CD14-positive monocyte (primary cell): ENCODE results near the gene SRRM3. TPM values are rescaled to one million over a fixed set of nuclear protein-coding genes. Genes with fewer than 3 reads are reported as not detected.
"Not testable (repeated sequence)": the region's sequence is repeated elsewhere in the genome, so short reads cannot be mapped to it uniquely, and the experiment has no call there.

Source experiments
- DNase-seq, 3 donors: peaks; one replicate each; pipeline ENCODE4 v3.0.0-alpha.2; 2011 to 2022
- H2AFZ ChIP-seq: 2 replicates; pipeline ENCODE4 v1.6.0; 2012; ENCODE audit warnings: mild to moderate bottlenecking, low read depth, low read length, inconsistent platforms; ENCODE audit not compliant: insufficient read depth, poor library complexity, severe bottlenecking
- H3K27ac ChIP-seq, 2 donors: 1 replicate in 1 of 2; 2 replicates in 1 of 2; pipeline ENCODE4 v1.5.1; 2012 to 2013; ENCODE audit warnings: low read length in 2 of 2, control low read depth in 1 of 2, inconsistent platforms in 1 of 2, low read depth in 1 of 2, mild to moderate bottlenecking in 1 of 2
- H3K27me3 ChIP-seq, 2 donors: one replicate each; pipeline versions ENCODE4 v1.6.0 to v1.6.1; 2011 to 2013; ENCODE audit warnings: low read length in 2 of 2; ENCODE audit not compliant: control insufficient read depth in 2 of 2, insufficient read depth in 2 of 2
- H3K36me3 ChIP-seq, 2 donors: replicated peaks in 1 of 2; 1 replicate in 1 of 2; 2 replicates in 1 of 2; pipeline versions ENCODE4 v1.5.1 to v1.6.1; 2012 to 2013; ENCODE audit warnings: low read length in 2 of 2, control low read depth in 1 of 2, inconsistent platforms in 1 of 2, mild to moderate bottlenecking in 1 of 2; ENCODE audit not compliant: insufficient read depth in 2 of 2, control insufficient read depth in 1 of 2
- H3K4me1 ChIP-seq, 2 donors: 1 replicate in 1 of 2; 2 replicates in 1 of 2; pipeline versions ENCODE4 v1.5.1 to v1.6.1; 2012 to 2013; ENCODE audit warnings: low read length in 2 of 2, control low read depth in 1 of 2, inconsistent platforms in 1 of 2, mild to moderate bottlenecking in 1 of 2, moderate library complexity in 1 of 2; ENCODE audit not compliant: insufficient read depth in 2 of 2, control insufficient read depth in 1 of 2
- H3K4me2 ChIP-seq: replicated peaks from 2 replicates; pipeline ENCODE3; 2012; ENCODE audit warnings: low read length, moderate library complexity, mild to moderate bottlenecking; ENCODE audit not compliant: poor library complexity, severe bottlenecking; ENCODE audit errors: extremely low read depth
- H3K4me3 ChIP-seq, 3 experiments: fragments of 200-600 bp in 1 of 3; sonication (generic) in 1 of 3; replicated peaks in 1 of 3; 1 replicate in 2 of 3; 2 replicates in 1 of 3; pipeline ENCODE4 v1.5.1; 2011 to 2013; ENCODE audit warnings: low read length in 3 of 3, mild to moderate bottlenecking in 3 of 3, control low read depth in 2 of 3, low read depth in 2 of 3, inconsistent platforms in 1 of 3, moderate library complexity in 1 of 3
- H3K79me2 ChIP-seq: 2 replicates; pipeline ENCODE4 v1.6.0; 2012; ENCODE audit warnings: mild to moderate bottlenecking, control low read depth, inconsistent platforms, low read length, moderate library complexity; ENCODE audit not compliant: insufficient read depth
- H3K9ac ChIP-seq: 2 replicates; pipeline ENCODE4 v1.6.0; 2017; ENCODE audit warnings: low read length, mild to moderate bottlenecking; ENCODE audit not compliant: insufficient read depth, poor library complexity, severe bottlenecking
- H3K9me3 ChIP-seq, 2 donors: replicated peaks in 1 of 2; 1 replicate in 1 of 2; 2 replicates in 1 of 2; pipeline versions ENCODE4 v1.5.1 to v1.6.1; 2012 to 2013; ENCODE audit warnings: low read length in 2 of 2, control low read depth in 1 of 2; ENCODE audit not compliant: control insufficient read depth in 1 of 2, insufficient read depth in 1 of 2
- H4K20me1 ChIP-seq: 2 replicates; pipeline ENCODE4 v1.6.0; 2012; ENCODE audit warnings: mild to moderate bottlenecking, low read length, control low read depth, moderate library complexity; ENCODE audit not compliant: insufficient read depth
- H3K27ac Mint-ChIP-seq, 7 donors: one replicate each; pipeline ENCODE4 v1.8.0; 2020; ENCODE audit warnings: mild to moderate bottlenecking in 7 of 7, mixed read lengths in 7 of 7, moderate library complexity in 6 of 7, inconsistent platforms in 2 of 7
- H3K27me3 Mint-ChIP-seq, 3 donors: one replicate each; pipeline ENCODE4 v1.8.0; 2021 to 2022; ENCODE audit warnings: low read depth in 3 of 3, mild to moderate bottlenecking in 3 of 3, mixed read lengths in 3 of 3, moderate library complexity in 3 of 3, inconsistent platforms in 1 of 3
- H3K36me3 Mint-ChIP-seq, 2 donors: one replicate each; pipeline ENCODE4 v1.8.0; 2020; ENCODE audit warnings: mixed read lengths in 2 of 2, inconsistent platforms in 1 of 2, mild to moderate bottlenecking in 1 of 2
- H3K4me1 Mint-ChIP-seq: one replicate; pipeline ENCODE4 v1.8.0; 2020; ENCODE audit warnings: mild to moderate bottlenecking, mixed read lengths
- H3K4me3 Mint-ChIP-seq, 2 donors: one replicate each; pipeline ENCODE4 v1.8.0; 2020; ENCODE audit warnings: mild to moderate bottlenecking in 2 of 2, mixed read lengths in 2 of 2, moderate library complexity in 1 of 2
- H3K9me3 Mint-ChIP-seq, 7 donors: one replicate each; pipeline ENCODE4 v1.8.0; 2020 to 2022; ENCODE audit warnings: mixed read lengths in 7 of 7, mild to moderate bottlenecking in 6 of 7, moderate library complexity in 6 of 7, inconsistent platforms in 2 of 7
- WGBS: methylation state at CpG from one replicate; pipeline ENCODE4 v1.1.5; 2013; ENCODE audit warnings: missing lambda C conversion rate; ENCODE audit not compliant: insufficient coverage; 5-methylcytosine and 5-hydroxymethylcytosine counted together
- intact Hi-C, 2 donors: fragments of 100-400 bp; cut with micrococcal nuclease; formaldehyde crosslinking; loops; one replicate each; pipeline versions ENCODE4 v1.15.0 to v1.15.1; 2023
- polyA plus RNA-seq, 3 donors: library from polyadenylated mRNA; depleted of rRNA in 1 of 3; unstranded in 2 of 3; stranded (reverse) in 1 of 3; fragments of 300-500 nt in 2 of 3; fragments of >200 nt in 1 of 3; fragmentation: Illumina TruSeq in 2 of 3; gene quantifications; 1 replicate in 2 of 3; 2 replicates in 1 of 3; pipeline ENCODE4 v1.2.3, GENCODE V29; 2012 to 2021
- TF ChIP-seq, protein P1 (sequence below): fragments of 200-600 bp; IDR thresholded peaks from one replicate; pipeline ENCODE4 v1.8.0; 2022; ENCODE audit warnings: antibody characterized with exemption, mild to moderate bottlenecking

The SRRM3 gene
- polyA plus RNA-seq, 3 donors: not detected

DNA sequence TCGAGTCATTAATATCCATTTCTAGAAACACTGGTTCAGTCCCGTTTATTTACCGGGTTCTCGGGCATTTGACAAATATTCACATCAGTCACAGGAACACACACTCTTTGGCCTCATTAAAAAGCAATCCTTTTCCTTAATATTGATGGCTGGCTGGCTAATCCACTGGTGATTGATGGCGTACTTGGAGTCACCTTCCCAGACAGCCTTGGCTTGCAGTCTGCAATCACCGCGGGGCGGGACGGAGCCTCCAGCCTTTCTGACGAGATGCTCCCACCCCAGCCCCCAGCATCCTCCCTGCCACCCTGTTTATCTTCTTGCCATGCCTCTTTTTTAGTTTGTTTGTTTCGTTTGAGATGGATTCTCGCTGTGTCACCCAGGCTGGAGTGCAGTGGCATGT lies 36.6 kb downstream of the SRRM3 start:
- no peak overlapping the region for H3K27ac Mint-ChIP-seq
- no peaks in the 10 kb centered on the region for H3K9me3 ChIP-seq
- H3K36me3 ChIP-seq: no peaks in the 10 kb centered on the region
- no peak overlapping the region for H3K27ac ChIP-seq
- TF ChIP-seq, protein P1, sequence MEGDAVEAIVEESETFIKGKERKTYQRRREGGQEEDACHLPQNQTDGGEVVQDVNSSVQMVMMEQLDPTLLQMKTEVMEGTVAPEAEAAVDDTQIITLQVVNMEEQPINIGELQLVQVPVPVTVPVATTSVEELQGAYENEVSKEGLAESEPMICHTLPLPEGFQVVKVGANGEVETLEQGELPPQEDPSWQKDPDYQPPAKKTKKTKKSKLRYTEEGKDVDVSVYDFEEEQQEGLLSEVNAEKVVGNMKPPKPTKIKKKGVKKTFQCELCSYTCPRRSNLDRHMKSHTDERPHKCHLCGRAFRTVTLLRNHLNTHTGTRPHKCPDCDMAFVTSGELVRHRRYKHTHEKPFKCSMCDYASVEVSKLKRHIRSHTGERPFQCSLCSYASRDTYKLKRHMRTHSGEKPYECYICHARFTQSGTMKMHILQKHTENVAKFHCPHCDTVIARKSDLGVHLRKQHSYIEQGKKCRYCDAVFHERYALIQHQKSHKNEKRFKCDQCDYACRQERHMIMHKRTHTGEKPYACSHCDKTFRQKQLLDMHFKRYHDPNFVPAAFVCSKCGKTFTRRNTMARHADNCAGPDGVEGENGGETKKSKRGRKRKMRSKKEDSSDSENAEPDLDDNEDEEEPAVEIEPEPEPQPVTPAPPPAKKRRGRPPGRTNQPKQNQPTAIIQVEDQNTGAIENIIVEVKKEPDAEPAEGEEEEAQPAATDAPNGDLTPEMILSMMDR: no peak
- 75% methylated on average over 2 of the region's 12 CpGs for WGBS
- H2AFZ ChIP-seq: no peak overlapping the region
- no peaks in the 10 kb centered on the region for H3K79me2 ChIP-seq
- H3K4me1 Mint-ChIP-seq: peaks cover 8% of the 10 kb centered on the region
- peaks cover 0 to 17% (median 5%) of the 10 kb centered on the region in 7 donors for H3K9me3 Mint-ChIP-seq
- H3K4me2 ChIP-seq: no peak overlapping the region
- H3K27me3 ChIP-seq: peaks cover 0 to 14% of the 10 kb centered on the region in 2 donors
- H3K4me3 Mint-ChIP-seq: no peak overlapping the region
- H4K20me1 ChIP-seq: no peaks in the 10 kb centered on the region
- no peak overlapping the region for H3K9ac ChIP-seq
- DNase-seq: no peak
- peaks cover 26 to 53% (median 34%) of the 10 kb centered on the region in 3 donors for H3K27me3 Mint-ChIP-seq
- H3K4me3 ChIP-seq: no peak overlapping the region
- peaks cover 4 to 8% of the 10 kb centered on the region in 2 donors for H3K4me1 ChIP-seq
- H3K36me3 Mint-ChIP-seq: no peaks in the 10 kb centered on the region
- intact Hi-C loops: no loop called here

DNA sequence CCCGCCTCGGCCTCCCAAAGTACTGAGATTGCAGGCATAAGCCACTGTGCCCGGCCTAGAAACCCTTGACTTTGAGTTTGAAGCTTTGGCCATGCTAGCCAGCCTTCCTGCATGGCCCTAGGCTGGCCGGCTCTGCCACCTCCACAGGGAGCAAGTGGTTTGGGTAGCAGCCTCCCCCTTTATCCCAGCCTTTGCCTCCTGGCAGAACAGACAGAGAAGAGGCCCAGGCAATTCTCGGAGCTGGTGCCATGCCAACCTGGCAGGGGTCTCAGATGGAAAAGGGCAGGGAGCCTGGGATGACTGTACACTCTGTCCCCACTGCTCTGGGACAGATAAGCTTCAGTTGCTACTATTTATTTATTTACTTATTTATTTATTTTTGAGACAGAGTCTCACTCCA lies 39.4 kb downstream of the SRRM3 start:
- intact Hi-C loops: no loop called here
- Mint-ChIP-seq H3K9me3 (peaks cover 0 to 6% (median 2%) of the 10 kb centered on the region in 7 donors), H3K36me3 (no peaks in the 10 kb centered on the region), H3K4me1 (no peaks in the 10 kb centered on the region), H3K27ac (no peak overlapping the region), H3K27me3 (peaks cover 8 to 32% (median 19%) of the 10 kb centered on the region in 3 donors), H3K4me3 (no peak overlapping the region)
- H4K20me1 ChIP-seq: no peaks in the 10 kb centered on the region
- H3K4me3 ChIP-seq: no peak overlapping the region
- peaks cover 0 to 3% of the 10 kb centered on the region in 2 donors for H3K27me3 ChIP-seq
- H3K79me2 ChIP-seq: no peaks in the 10 kb centered on the region
- 83% methylated on average over 2 of the region's 5 CpGs for WGBS
- H3K4me1 ChIP-seq: no peaks in the 10 kb centered on the region
- H3K9me3 ChIP-seq: no peaks in the 10 kb centered on the region
- TF ChIP-seq, protein P1: no peak
- no peaks in the 10 kb centered on the region for H3K36me3 ChIP-seq
- no peak overlapping the region for H3K4me2 ChIP-seq
- H2AFZ ChIP-seq: no peak overlapping the region
- DNase-seq: no peak
- no peak overlapping the region for H3K9ac ChIP-seq
- no peak overlapping the region for H3K27ac ChIP-seq

DNA sequence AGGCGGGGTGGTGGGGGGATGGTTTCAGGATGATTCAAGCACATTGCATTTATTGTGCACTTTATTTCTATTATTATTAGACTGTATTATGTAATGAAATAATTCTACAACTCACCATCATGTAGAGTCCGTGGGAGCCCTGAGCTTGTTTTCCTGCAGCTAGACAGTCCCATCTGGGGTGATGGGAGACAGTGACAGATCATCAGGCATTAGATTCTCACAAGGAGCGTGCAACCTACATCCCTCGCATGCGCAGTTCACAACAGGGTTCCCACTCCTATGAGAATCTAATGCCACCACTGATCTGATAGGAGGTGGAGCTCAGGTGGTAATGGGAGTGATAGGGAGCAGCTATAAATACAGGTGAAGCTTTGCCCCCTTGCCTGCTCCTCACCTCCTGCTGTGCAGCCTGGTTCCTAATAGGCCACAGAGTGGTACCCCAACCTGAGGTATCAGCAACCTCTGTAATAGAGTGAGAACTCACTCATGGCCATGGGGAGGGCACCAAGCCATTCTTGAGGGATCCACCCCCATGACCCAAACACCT lies 40.9 kb downstream of the SRRM3 start:
- H3K27me3 ChIP-seq, H4K20me1 ChIP-seq, H2AFZ ChIP-seq, H3K79me2 ChIP-seq, H3K36me3 Mint-ChIP-seq, H3K4me2 ChIP-seq, H3K27ac Mint-ChIP-seq, DNase-seq, H3K27ac ChIP-seq, H3K4me1 Mint-ChIP-seq, H3K4me1 ChIP-seq, H3K36me3 ChIP-seq, H3K4me3 Mint-ChIP-seq, H3K9me3 Mint-ChIP-seq, intact Hi-C loops, H3K9me3 ChIP-seq, H3K9ac ChIP-seq, H3K4me3 ChIP-seq: not testable (repeated sequence)
- no CpG with 5 or more reads among the region's 5 CpGs for WGBS
- peaks cover 7 to 23% (median 9%) of the 10 kb centered on the region in 3 donors for H3K27me3 Mint-ChIP-seq
